Body of pancreas (tissue), 4 donors: ENCODE data around the gene GMDS.

Experiments
- CTCF ChIP-seq, 7 experiments: fragments of 450-650 bp in 4 of 7; fragments of 200-600 bp in 3 of 7; sonication (generic) in 3 of 7; IDR thresholded peaks; one replicate each; pipeline ENCODE4 v1.5.1; 2016 to 2019; ENCODE audit warnings: antibody characterized with exemption in 7 of 7
- POLR2A ChIP-seq, 3 donors: fragments of 450-650 bp; IDR thresholded peaks; one replicate each; pipeline ENCODE4 v1.6.1; 2016; ENCODE audit warnings: antibody characterized with exemption in 3 of 3, mild to moderate bottlenecking in 2 of 3

- TF ChIP-seq CTCF (IDR thresholded peaks at IDR 0.05) (no peak), POLR2A (IDR thresholded peaks at IDR 0.05) (peak in 2 of 3 donors; percentile 46 to 64)
These were observed 444.0 kb downstream of the GMDS start for GRCh38 chr6:1801401-1801800.
